GM12865 (cell line): ENCODE data around the gene EIF2A.
"Not testable (repeated sequence)": the region's sequence is repeated elsewhere in the genome, so short reads cannot be mapped to it uniquely, and the experiment has no call there.

Experiments used
- DNase-seq: peaks from one replicate; pipeline ENCODE4 v3.0.0; 2010; ENCODE audit warnings: low read depth
- H3K4me3 ChIP-seq: 2 replicates; pipeline ENCODE4 v1.5.1; 2011; ENCODE audit warnings: mild to moderate bottlenecking, low read depth, low read length, control low read depth
- CTCF ChIP-seq: IDR thresholded peaks from 2 replicates; pipeline ENCODE4 v1.5.1; 2011; ENCODE audit warnings: low read length, control low read depth, low read depth, inconsistent platforms; ENCODE audit not compliant: insufficient read depth; ENCODE audit errors: missing control alignments

EIF2A gene

GRCh38 chr3:150546226-150547044 lies at the start of gene EIF2A, which contains the start of gene SERP1:
Gene EIF2A (plus strand): TSS chr3:150546787. CDS start chr3:150546803, 16 bp downstream.
Gene SERP1 (minus strand): TSS chr3:150546496. CDS start chr3:150546135, 361 bp downstream.
- peak; percentile 99 for DNase-seq
- no peak for TF ChIP-seq CTCF
- H3K4me3 ChIP-seq: peak within 1 kb of the TSS; percentile 95

- no peak overlapping the region for H3K4me3 ChIP-seq
- TF ChIP-seq CTCF: no peak
- DNase-seq: no peak
Measured at GRCh38 chr3:150497956-150498355, 48.6 kb upstream of the EIF2A start.

- H3K4me3 ChIP-seq, DNase-seq: not testable (repeated sequence)
Measured at GRCh38 chr3:150500960-150501359, 45.6 kb upstream of the EIF2A start.

- DNase-seq: no peak
- no peak for TF ChIP-seq CTCF
Measured at GRCh38 chr3:150503402-150504099, 43.0 kb upstream of the EIF2A start.

GRCh38 chr3:150504483-150504882 lies 42.1 kb upstream of the EIF2A start:
- TF ChIP-seq CTCF: no peak
- no peak overlapping the region for H3K4me3 ChIP-seq
- no peak for DNase-seq

More at GRCh38 chr3:150503402-150504099, 43.0 kb upstream of the EIF2A start:
- no peak overlapping the region for H3K4me3 ChIP-seq

- H3K4me3 ChIP-seq: no peak overlapping the region
- TF ChIP-seq CTCF: no peak
- DNase-seq: no peak
Measured at GRCh38 chr3:150508401-150508800, 38.2 kb upstream of the EIF2A start.

- no peak for TF ChIP-seq CTCF
- no peak for DNase-seq
Measured at GRCh38 chr3:150509780-150510179, 36.8 kb upstream of the EIF2A start.

More at GRCh38 chr3:150509780-150510179, 36.8 kb upstream of the EIF2A start:
- no peak overlapping the region for H3K4me3 ChIP-seq
